SW480 (cell line): Measurements from ENCODE around the gene COL4A5.
"Not testable (repeated sequence)": the region's sequence is repeated elsewhere in the genome, so short reads cannot be mapped to it uniquely, and the experiment has no call there.

ENCODE experiments used
- DNase-seq: peaks from one replicate; pipeline ENCODE4 v3.0.0-alpha.2; 2016; ENCODE audit warnings: low spot score

Gene COL4A5

DNA sequence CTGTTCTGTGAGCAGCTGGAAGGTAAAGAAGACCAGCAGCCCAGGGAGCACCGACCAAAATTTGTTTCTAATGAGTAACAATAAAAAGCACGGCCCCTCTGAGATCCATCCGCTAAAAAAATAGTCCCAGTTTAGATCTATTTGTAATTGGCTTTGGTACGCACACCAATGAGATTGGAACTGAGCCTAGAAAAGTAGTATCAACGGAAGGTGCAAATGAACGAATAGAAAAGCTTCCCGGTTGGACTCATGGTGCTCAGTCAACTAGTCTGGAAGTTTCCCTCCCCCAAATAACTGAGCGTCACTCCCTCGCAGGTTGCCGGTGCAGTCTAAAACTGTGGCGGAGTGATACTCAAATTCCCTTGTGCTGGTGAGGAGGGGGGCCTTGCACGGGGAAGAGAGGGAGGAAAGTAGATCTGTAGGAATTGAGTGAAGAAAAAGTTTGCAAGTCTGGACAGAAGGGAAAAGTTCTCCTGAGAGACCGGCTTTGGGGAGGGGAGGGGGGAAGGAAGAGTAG, at the start of gene COL4A5:
Gene COL4A5 (plus strand): TSS at position 413 of the 517 bp plus-strand sequence. CDS start 288 bp downstream, outside the sequence.
- DNase-seq = peak; percentile 76

DNA sequence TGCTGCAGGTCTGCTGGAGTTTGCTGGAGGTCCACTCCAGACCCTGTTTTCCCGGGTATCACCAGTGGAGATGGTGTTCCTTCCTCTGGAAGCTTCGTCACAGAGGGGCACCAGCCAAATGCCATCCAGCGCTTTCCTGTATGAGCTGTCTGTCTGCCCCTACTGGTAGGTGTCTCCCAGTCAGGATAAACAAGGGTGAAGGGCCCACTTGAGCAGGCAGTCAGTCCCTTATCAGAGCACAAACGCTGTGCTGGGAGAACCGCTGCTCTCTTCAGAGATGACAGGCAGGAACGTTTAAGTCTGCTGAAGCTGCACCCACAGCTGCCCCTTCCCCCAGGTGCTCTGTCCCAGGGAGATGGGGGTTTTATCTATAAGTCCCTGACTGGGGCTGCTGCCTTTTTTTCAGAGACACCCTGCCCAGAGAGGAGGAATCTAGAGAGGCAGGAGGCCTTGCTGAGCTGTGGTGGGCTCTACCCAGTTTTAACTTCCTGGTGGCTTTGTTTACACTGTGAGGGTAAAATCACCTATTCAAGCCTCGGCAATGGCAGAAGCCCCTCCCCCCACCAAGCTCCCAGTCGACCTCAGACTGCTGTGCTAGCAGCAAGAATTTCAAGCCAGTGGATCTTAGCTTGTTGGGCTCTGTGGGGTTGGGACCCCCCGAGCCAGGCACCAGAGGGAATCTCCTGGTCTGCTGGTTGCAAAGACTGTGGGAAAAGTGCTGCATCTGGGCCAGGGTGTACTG, 48.5 kb upstream of the COL4A5 start:
- not testable (repeated sequence) for DNase-seq

GRCh38 chrX:108396188-108396891, 43.3 kb upstream of the COL4A5 start:
- no peak for DNase-seq

GRCh38 chrX:108396986-108397385, 42.7 kb upstream of the COL4A5 start:
- DNase-seq = no peak

GRCh38 chrX:108397627-108398391, 41.8 kb upstream of the COL4A5 start:
- DNase-seq = no peak

DNA sequence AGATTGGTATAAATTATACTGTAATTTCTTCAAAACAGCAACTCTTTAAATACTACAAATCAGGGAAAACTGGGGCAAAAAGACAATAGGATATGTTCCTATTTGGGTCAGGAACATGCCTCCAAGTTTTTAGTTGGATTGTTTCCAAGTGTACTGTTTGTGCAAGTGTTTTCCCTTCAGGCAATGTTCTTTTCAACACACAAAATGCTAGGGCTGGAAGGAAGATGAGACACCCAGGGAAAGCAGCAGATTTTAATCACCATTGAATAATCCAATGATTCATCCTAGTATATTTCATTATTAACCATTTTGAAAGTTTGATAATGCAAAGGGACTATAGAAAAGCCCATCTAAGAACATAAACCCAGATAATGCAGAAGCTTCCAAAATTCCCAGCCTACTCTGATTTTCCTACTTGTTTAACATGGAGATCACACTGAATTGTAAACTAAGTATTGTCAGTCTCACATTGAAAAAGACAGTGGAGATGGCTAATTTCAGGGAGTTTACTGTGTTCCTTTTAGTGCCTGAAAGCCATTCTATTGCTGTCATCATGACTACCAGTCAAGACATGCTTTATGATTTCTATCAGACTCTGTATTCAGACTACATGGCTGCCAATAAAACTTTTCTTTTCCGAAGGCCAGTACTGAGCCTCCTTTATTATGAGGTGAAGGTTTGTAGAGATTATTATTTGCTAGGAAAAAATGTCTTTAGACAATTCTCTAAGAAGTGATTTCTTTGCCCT, 40.0 kb upstream of the COL4A5 start:
- DNase-seq = no peak

DNA sequence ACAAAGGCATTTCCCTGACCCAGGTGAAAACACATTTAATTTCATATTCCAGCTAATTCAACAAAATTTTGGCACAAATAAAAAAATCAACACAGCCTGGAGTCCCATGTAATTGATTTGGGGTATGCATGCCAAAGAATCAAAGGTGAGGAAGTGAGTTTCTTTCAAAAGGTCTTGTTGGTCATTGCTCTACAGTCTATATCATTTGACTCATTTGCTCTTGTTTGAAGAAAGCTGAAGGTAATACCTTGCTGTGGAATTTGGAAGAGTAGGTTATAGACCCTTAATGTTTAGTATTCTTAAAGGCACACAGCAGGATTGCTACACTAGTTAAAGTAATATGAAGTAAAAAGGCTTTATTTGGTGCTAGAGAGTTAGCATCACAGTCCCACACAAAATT, 26.9 kb upstream of the COL4A5 start:
- DNase-seq = no peak

DNA sequence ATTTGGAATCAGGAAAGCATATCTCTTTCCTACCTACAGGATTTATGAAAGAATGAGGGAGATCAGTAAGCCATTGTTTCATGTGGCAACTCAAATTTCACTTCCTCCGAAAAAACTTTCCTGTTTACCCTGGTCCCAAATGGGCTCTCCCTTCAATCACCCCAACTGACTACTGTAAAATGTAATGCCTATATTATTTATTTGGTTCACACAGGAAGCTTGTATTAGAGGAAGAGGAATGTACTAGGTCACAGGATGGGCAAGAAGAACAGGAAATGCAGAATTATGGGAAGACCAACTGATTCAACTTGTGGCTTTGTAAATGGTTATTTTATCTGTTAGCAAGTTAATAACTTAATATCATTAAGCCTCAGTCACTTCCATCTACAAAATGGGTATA, 24.5 kb upstream of the COL4A5 start:
- no peak for DNase-seq

GRCh38 chrX:108415891-108416290, 23.7 kb upstream of the COL4A5 start:
- DNase-seq = no peak

GRCh38 chrX:108417257-108417656, 22.4 kb upstream of the COL4A5 start:
- no peak for DNase-seq

DNA sequence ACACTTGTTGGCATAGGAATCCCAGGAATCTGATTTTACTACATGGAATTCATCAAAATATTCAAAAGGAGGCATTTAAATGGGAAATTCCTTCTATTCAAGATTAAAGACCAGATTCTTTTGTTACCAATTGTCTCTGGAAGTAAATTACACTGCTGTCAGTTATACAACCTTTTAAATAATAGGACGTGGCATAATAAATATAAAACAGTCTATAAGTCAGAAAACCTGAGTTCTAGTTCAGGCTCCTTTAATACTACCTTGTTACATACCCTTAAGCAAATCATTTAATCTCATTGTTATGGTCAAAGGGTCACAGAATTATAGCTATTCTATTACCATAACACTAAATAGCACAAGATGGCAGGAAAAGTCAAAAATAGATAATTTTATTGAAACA, 20.2 kb upstream of the COL4A5 start:
- no peak for DNase-seq

DNA sequence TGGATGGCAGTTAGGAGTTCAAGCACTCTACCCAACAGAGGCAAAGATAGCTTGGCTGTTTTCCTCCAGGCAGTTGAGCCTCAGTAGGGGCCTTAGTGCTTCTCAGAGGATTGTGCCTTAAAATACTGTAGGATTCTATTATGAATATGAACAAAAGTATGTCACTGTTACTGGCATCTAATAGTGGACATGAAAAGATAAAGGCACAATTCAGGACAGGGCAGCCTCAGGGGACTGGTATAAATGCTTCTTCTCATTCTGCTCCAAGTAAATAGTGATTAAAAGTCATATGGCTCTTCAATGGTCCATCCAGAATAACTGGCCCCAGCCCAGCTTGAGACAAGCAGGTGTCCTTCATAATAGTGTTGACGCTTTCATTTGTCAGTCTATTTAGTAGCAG, 19.2 kb upstream of the COL4A5 start:
- no peak for DNase-seq

GRCh38 chrX:108426262-108426661, 13.4 kb upstream of the COL4A5 start:
- DNase-seq = no peak

GRCh38 chrX:108435261-108435660, 4.4 kb upstream of the COL4A5 start:
- no peak for DNase-seq

DNA sequence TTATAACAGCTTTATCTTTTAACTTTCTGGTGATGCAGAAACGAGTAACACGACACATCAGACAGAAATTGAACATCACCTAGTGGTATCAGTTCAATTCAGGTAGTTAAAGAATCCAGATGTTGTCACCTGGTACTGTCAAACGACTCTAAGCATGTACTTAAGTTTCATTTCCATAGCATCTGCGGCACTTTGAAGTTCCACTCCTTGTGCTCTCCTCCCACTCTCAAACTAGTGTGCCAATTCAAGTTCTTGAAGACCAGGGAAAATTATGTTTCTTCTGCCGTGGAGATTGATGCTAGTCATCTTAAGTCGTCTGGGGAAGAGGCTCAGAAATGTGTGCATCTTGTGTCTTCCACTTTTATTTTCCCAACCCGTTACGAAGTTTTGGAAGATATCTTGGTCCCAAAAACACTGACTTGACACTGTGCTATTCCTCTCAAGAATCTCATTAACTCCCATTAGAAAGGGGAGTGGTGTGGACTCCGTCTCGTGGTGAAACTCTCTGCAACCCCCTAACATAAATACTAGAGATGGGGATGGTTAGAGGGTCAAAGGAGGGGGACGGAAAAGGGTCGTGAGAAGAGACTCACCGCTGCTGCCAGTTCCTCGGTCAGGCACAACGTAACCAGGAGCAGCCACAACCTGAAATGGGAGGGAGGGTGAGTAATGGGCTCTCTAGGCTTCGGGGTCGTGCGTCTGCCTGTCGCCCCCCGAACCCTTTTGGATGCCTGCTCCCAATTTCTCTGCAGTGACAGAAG, 2.1 kb upstream of the COL4A5 start:
- no peak for DNase-seq

DNA sequence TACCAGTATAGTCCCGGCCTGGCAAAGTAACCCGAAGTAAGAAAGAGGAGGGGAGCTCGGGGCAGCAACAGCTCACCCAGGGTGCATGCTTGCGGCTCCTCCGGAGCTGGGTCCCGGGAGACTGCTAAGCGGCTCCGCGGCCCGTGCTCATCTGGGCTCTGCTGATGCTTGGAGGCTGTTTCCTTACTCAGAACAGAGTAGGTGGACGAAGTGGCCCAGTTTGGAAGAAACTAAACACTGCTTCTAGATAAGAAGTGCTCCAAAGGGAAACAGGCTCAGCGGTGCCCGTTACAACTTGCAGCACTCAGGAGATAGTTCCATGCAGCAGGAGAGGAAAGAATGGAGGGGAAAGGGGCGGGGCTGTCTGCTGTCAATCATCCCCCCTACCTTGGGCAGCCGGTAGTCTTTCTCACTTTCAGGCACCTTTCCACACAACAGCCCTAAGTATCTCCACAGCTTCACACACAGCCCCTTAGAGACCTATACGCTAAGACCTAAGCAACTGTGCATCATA, 1.5 kb upstream of the COL4A5 start, which contains the start of gene COL4A6:
Gene COL4A6 (minus strand): TSS at position 313 of the 514 bp plus-strand sequence. CDS start 226 bp downstream, at position 87.
- no peak for DNase-seq

DNA sequence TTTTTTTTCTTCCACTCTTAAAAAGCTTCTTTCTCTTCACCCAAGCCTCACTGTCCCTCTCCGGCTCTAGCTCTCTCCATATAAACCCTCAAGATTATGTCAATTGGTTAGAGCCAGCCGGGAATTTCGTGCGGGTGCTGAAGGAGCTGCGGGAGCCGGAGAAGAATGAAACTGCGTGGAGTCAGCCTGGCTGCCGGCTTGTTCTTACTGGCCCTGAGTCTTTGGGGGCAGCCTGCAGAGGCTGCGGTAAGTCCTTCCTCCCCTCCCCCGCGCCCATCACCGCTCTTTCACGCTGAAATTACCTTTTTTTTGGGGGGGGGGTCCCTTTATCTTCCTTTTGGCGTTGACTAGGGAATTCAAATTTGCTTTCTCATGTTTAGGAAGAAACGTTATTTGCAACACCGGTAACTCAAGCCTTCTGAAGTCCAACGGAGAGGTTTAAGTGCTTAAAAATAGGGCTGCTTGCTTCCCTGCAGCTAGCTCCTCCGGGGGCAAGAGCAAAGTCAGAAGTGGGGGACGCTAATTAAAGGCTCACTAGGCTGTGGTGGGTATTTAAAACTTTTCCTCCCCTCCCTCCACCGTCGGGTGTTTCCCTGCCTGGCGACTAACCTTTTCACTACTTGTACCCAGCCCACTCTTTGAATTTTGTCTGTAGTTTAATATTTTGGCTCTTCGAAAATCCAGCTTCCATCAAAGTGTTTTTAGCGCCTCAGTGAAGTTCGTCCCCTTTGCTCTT, 491 bp downstream of the COL4A5 start:
- DNase-seq = peak; percentile 3

DNA sequence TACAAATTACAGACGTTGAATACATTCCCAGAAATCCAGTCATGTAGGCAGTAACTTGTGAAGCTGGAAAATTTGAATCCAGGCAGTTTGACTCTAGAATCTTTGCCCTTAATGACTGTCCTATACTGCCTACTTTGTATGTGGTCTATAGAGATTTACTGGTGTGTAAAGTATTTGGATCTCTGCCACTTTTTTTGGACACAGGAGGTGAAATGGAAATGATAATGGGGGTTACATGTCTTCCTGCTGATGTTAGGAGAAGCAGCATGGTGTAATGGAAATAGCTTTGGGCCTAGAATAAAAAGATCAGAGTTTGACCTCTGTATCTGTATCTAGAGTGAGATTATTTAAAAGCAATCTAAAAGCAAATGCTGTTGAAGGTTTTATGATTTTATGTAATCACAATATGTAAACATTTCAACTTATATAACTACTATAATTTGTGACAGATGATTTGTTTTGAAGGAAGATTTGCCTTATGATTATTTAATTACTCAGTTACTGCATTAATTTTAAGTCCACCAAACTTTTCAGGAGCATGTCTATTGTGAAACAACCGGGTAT, 3.3 kb downstream of the COL4A5 start:
- no peak for DNase-seq

- no peak for DNase-seq
Observed at GRCh38 chrX:108447303-108447702, 7.7 kb downstream of the COL4A5 start.

DNA sequence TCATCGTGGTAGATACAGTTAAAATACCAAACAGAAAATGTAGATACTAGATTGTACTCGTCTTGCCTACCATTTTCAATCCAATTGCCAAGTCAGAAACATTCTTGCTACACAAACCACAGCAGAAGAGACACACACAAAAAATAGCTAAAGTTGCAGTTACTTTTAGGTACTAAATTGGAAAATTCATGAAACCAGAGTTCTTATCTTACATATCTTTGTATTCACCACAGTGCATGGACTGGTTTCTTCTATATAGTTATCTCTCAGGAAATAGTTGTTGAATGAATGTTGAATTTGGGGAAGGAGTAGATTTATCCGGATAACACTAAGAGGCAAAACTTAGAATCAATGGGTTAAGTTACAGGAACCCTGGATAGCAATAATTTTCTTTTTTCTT, 14.2 kb downstream of the COL4A5 start:
- DNase-seq = no peak
